IPS-18a (cell line): ENCODE data around the gene NMT1.

Experiments used
- H3K27ac ChIP-seq: one replicate; pipeline ENCODE4 v1.5.1; 2013; ENCODE audit warnings: low read length
- H3K27me3 ChIP-seq: one replicate; pipeline ENCODE4 v1.6.1; 2013; ENCODE audit warnings: mild to moderate bottlenecking, low read length; ENCODE audit not compliant: control insufficient read depth, insufficient read depth
- H3K36me3 ChIP-seq: one replicate; pipeline ENCODE4 v1.6.1; 2013; ENCODE audit warnings: low read depth, low read length; ENCODE audit not compliant: control insufficient read depth
- H3K4me1 ChIP-seq: one replicate; pipeline ENCODE4 v1.6.1; 2013; ENCODE audit warnings: low read depth, low read length; ENCODE audit not compliant: control insufficient read depth
- H3K4me3 ChIP-seq: one replicate; pipeline ENCODE4 v1.5.1; 2013; ENCODE audit warnings: low read length
- H3K9ac ChIP-seq: one replicate; pipeline ENCODE4 v1.6.1; 2013; ENCODE audit warnings: mild to moderate bottlenecking, low read length, moderate library complexity
- H3K9me3 ChIP-seq: one replicate; pipeline ENCODE4 v1.6.1; 2013; ENCODE audit warnings: low read depth, low read length; ENCODE audit not compliant: control insufficient read depth

NMT1 gene

GRCh38 chr17:45135978-45136791, 75.1 kb downstream of the NMT1 start:
- H3K27ac ChIP-seq: no peak overlapping the region
- H3K9ac ChIP-seq: peak overlapping the region; percentile 11
- H3K9me3 ChIP-seq: no peaks in the 10 kb centered on the region

GRCh38 chr17:45136846-45137560, 75.9 kb downstream of the NMT1 start:
- Histone ChIP-seq H3K27me3 (no peaks in the 10 kb centered on the region), H3K9me3 (no peaks in the 10 kb centered on the region), H3K36me3 (no peaks in the 10 kb centered on the region), H3K4me1 (peaks cover 5% of the 10 kb centered on the region), H3K4me3 (no peak overlapping the region), H3K27ac (no peak overlapping the region), H3K9ac (no peak overlapping the region)

More at GRCh38 chr17:45135978-45136791, 75.1 kb downstream of the NMT1 start:
- Histone ChIP-seq H3K4me3 (peak overlapping the region; percentile 71), H3K27me3 (peaks cover 6% of the 10 kb centered on the region), H3K36me3 (no peaks in the 10 kb centered on the region), H3K4me1 (peaks cover 5% of the 10 kb centered on the region)

GRCh38 chr17:45137561-45138305, 76.6 kb downstream of the NMT1 start:
- no peaks in the 10 kb centered on the region for H3K27me3 ChIP-seq
- no peak overlapping the region for H3K4me3 ChIP-seq
- peaks cover 5% of the 10 kb centered on the region for H3K4me1 ChIP-seq
- no peaks in the 10 kb centered on the region for H3K9me3 ChIP-seq
- no peak overlapping the region for H3K9ac ChIP-seq
- H3K36me3 ChIP-seq: no peaks in the 10 kb centered on the region
- H3K27ac ChIP-seq: no peak overlapping the region

GRCh38 chr17:45138911-45139532, 77.9 kb downstream of the NMT1 start:
- H3K9me3 ChIP-seq: no peaks in the 10 kb centered on the region
- no peaks in the 10 kb centered on the region for H3K36me3 ChIP-seq
- no peak overlapping the region for H3K4me3 ChIP-seq
- H3K9ac ChIP-seq: no peak overlapping the region
- H3K27ac ChIP-seq: no peak overlapping the region
- H3K4me1 ChIP-seq: peaks cover 9% of the 10 kb centered on the region
- H3K27me3 ChIP-seq: no peaks in the 10 kb centered on the region

GRCh38 chr17:45139533-45139920, 78.4 kb downstream of the NMT1 start:
- Histone ChIP-seq H3K4me1 (peaks cover 9% of the 10 kb centered on the region), H3K9me3 (no peaks in the 10 kb centered on the region), H3K27me3 (no peaks in the 10 kb centered on the region), H3K9ac (no peak overlapping the region), H3K4me3 (no peak overlapping the region), H3K36me3 (no peaks in the 10 kb centered on the region), H3K27ac (no peak overlapping the region)

GRCh38 chr17:45143094-45143670, 82.1 kb downstream of the NMT1 start:
- no peak overlapping the region for H3K9ac ChIP-seq

GRCh38 chr17:45143767-45144198, 82.7 kb downstream of the NMT1 start:
- peak overlapping the region; percentile 64 for H3K4me3 ChIP-seq
- no peak overlapping the region for H3K9ac ChIP-seq
- no peaks in the 10 kb centered on the region for H3K36me3 ChIP-seq
- no peaks in the 10 kb centered on the region for H3K27me3 ChIP-seq
- no peak overlapping the region for H3K27ac ChIP-seq
- peaks cover 11% of the 10 kb centered on the region for H3K4me1 ChIP-seq
- no peaks in the 10 kb centered on the region for H3K9me3 ChIP-seq

More at GRCh38 chr17:45143094-45143670, 82.1 kb downstream of the NMT1 start:
- peaks cover 11% of the 10 kb centered on the region for H3K4me1 ChIP-seq
- no peaks in the 10 kb centered on the region for H3K36me3 ChIP-seq
- peak overlapping the region; percentile 64 for H3K4me3 ChIP-seq
- no peak overlapping the region for H3K27ac ChIP-seq
- H3K9me3 ChIP-seq: no peaks in the 10 kb centered on the region
- no peaks in the 10 kb centered on the region for H3K27me3 ChIP-seq

GRCh38 chr17:45144199-45145034, 83.3 kb downstream of the NMT1 start:
- no peak overlapping the region for H3K27ac ChIP-seq
- peak overlapping the region; percentile 64 for H3K4me3 ChIP-seq
- H3K9me3 ChIP-seq: no peaks in the 10 kb centered on the region
- no peaks in the 10 kb centered on the region for H3K27me3 ChIP-seq
- H3K36me3 ChIP-seq: no peaks in the 10 kb centered on the region
- peaks cover 11% of the 10 kb centered on the region for H3K4me1 ChIP-seq
- no peak overlapping the region for H3K9ac ChIP-seq

GRCh38 chr17:45145035-45145389, 83.9 kb downstream of the NMT1 start:
- Histone ChIP-seq H3K4me3 (peak overlapping the region; percentile 64), H3K9me3 (no peaks in the 10 kb centered on the region), H3K27me3 (no peaks in the 10 kb centered on the region), H3K36me3 (no peaks in the 10 kb centered on the region), H3K4me1 (peaks cover 11% of the 10 kb centered on the region), H3K9ac (no peak overlapping the region), H3K27ac (no peak overlapping the region)

- H3K27me3 ChIP-seq: no peaks in the 10 kb centered on the region
- no peaks in the 10 kb centered on the region for H3K36me3 ChIP-seq
- H3K4me3 ChIP-seq: no peak overlapping the region
- no peak overlapping the region for H3K9ac ChIP-seq
- H3K9me3 ChIP-seq: no peaks in the 10 kb centered on the region
- peaks cover 17% of the 10 kb centered on the region for H3K4me1 ChIP-seq
- H3K27ac ChIP-seq: no peak overlapping the region
Measured at GRCh38 chr17:45146166-45146565, 85.0 kb downstream of the NMT1 start.
